IMR-90 (cell line): ENCODE measurements around the gene OSBPL3. TPM values are rescaled to one million over a fixed set of nuclear protein-coding genes. Genes with fewer than 3 reads are reported as not detected.
"Not testable (repeated sequence)": the region's sequence is repeated elsewhere in the genome, so short reads cannot be mapped to it uniquely, and the experiment has no call there.

ENCODE experiments used
- ATAC-seq: fragments of 200-7000 bp; cut with Tn5 transposase; 2 replicates; pipeline ENCODE4 v1.9.1; 2020; ENCODE audit warnings: low read depth, mild to moderate bottlenecking, moderate library complexity
- BruUV-seq: library from RNA; stranded (reverse); fragments of 400-500 nt; replicated peaks from 2 replicates; lab custom pipeline; 2021; lab: Mats Ljungman, UMichigan
- CTCF ChIA-PET: fragments of 300-600 bp; formaldehyde crosslinking; extraction: SDS; loops from one replicate; lab custom pipeline; 2021; ENCODE audit warnings: antibody characterized with exemption; lab: Yijun Ruan, JAX
- POLR2A ChIA-PET: fragments of 300-600 bp; sonication (Branson Sonifier 250); formaldehyde crosslinking; loops from one replicate; lab custom pipeline; 2022; ENCODE audit warnings: antibody characterized with exemption; ENCODE audit not compliant: unreplicated experiment; lab: Charles Lee
- DNase-seq: peaks from one replicate; pipeline ENCODE4 v3.0.0; 2013
- H2AFZ ChIP-seq: replicated peaks from 2 replicates; pipeline ENCODE3; 2013; ENCODE audit warnings: low read length, mild to moderate bottlenecking; ENCODE audit not compliant: poor library complexity
- H2AK5ac ChIP-seq: 2 replicates; pipeline ENCODE4 v1.6.1; 2013; ENCODE audit warnings: low read depth, low read length, inconsistent platforms
- H2AK9ac ChIP-seq: replicated peaks from 2 replicates; pipeline ENCODE3; 2013; ENCODE audit warnings: mild to moderate bottlenecking, low read depth, low read length, moderate library complexity; ENCODE audit not compliant: poor library complexity
- H2BK120ac ChIP-seq: 2 replicates; pipeline ENCODE4 v1.6.1; 2013; ENCODE audit warnings: low read depth, low read length, inconsistent platforms
- H2BK15ac ChIP-seq: 3 replicates; pipeline ENCODE4 v1.6.1; 2013; ENCODE audit warnings: low read depth, low read length, inconsistent platforms
- H2BK20ac ChIP-seq: 2 replicates; pipeline ENCODE4 v1.6.1; 2013; ENCODE audit warnings: low read depth, mild to moderate bottlenecking, inconsistent platforms, low read length, moderate library complexity
- H2BK5ac ChIP-seq: 2 replicates; pipeline ENCODE4 v1.6.1; 2013; ENCODE audit warnings: mild to moderate bottlenecking, low read depth, low read length, inconsistent platforms; ENCODE audit not compliant: poor library complexity, severe bottlenecking
- H3K14ac ChIP-seq: replicated peaks from 2 replicates; pipeline ENCODE4 v1.6.1; 2013; ENCODE audit warnings: low read depth, low read length, inconsistent platforms
- H3K18ac ChIP-seq: 2 replicates; pipeline ENCODE4 v1.6.1; 2013; ENCODE audit warnings: low read depth, low read length, control low read depth
- H3K23ac ChIP-seq: 2 replicates; pipeline ENCODE4 v1.6.1; 2013; ENCODE audit warnings: low read depth, low read length, inconsistent platforms
- H3K27ac ChIP-seq: 2 replicates; pipeline ENCODE4 v1.5.1; 2013; ENCODE audit warnings: mild to moderate bottlenecking, control low read depth, low read length; ENCODE audit not compliant: insufficient read depth
- H3K27me3 ChIP-seq: 2 replicates; pipeline ENCODE4 v1.6.1; 2013; ENCODE audit warnings: low read length; ENCODE audit not compliant: control insufficient read depth, insufficient read depth
- H3K36me3 ChIP-seq: 2 replicates; pipeline ENCODE4 v1.6.1; 2013; ENCODE audit warnings: low read length, mixed read lengths; ENCODE audit not compliant: control insufficient read depth, insufficient read depth
- H3K4ac ChIP-seq: 2 replicates; pipeline ENCODE4 v1.6.1; 2013; ENCODE audit warnings: low read depth, low read length, inconsistent platforms
- H3K4me1 ChIP-seq: 2 replicates; pipeline ENCODE4 v1.6.1; 2013; ENCODE audit warnings: low read length, mixed read lengths; ENCODE audit not compliant: control insufficient read depth, insufficient read depth
- H3K4me2 ChIP-seq: 2 replicates; pipeline ENCODE4 v1.6.1; 2013; ENCODE audit warnings: low read depth, mild to moderate bottlenecking, control low read depth, low read length, moderate library complexity
- H3K4me3 ChIP-seq: 2 replicates; pipeline ENCODE4 v1.5.1; 2013; ENCODE audit warnings: low read depth, mild to moderate bottlenecking, control low read depth, low read length, moderate library complexity; ENCODE audit not compliant: insufficient read depth
- H3K56ac ChIP-seq: 2 replicates; pipeline ENCODE4 v1.6.1; 2013; ENCODE audit warnings: low read length, inconsistent platforms; ENCODE audit not compliant: insufficient read depth; ENCODE audit errors: extremely low read depth
- H3K79me1 ChIP-seq, 2 experiments: 2 replicates each; pipeline ENCODE4 v1.6.1; 2013; ENCODE audit warnings: low read length in 2 of 2, inconsistent platforms in 1 of 2, low read depth in 1 of 2
- H3K9ac ChIP-seq: 2 replicates; pipeline ENCODE4 v1.6.1; 2013; ENCODE audit warnings: low read depth, low read length, control low read depth
- H3K9me1 ChIP-seq: 2 replicates; pipeline ENCODE4 v1.6.1; 2013; ENCODE audit warnings: low read length, inconsistent platforms; ENCODE audit not compliant: insufficient read depth
- H3K9me3 ChIP-seq: 2 replicates; pipeline ENCODE4 v1.6.1; 2013; ENCODE audit warnings: low read length; ENCODE audit not compliant: control insufficient read depth, insufficient read depth
- H4K20me1 ChIP-seq: 2 replicates; pipeline ENCODE4 v1.6.1; 2013; ENCODE audit warnings: low read length, inconsistent platforms; ENCODE audit not compliant: insufficient read depth
- H4K5ac ChIP-seq: 2 replicates; pipeline ENCODE4 v1.6.1; 2013; ENCODE audit warnings: mild to moderate bottlenecking, low read depth, low read length, control low read depth
- H4K8ac ChIP-seq, 2 experiments: 2 replicates each; pipeline ENCODE4 v1.6.1; 2013; ENCODE audit warnings: low read depth in 2 of 2, low read length in 2 of 2, control low read depth in 1 of 2, inconsistent platforms in 1 of 2
- H4K91ac ChIP-seq: 2 replicates; pipeline ENCODE4 v1.6.1; 2013; ENCODE audit warnings: low read depth, low read length, inconsistent platforms; ENCODE audit not compliant: insufficient read depth
- WGBS, 2 experiments: methylation state at CpG; one replicate each; pipeline versions ENCODE4 v1.1.5 to v1.1.7; 2013; ENCODE audit warnings: missing lambda C conversion rate in 2 of 2; ENCODE audit not compliant: insufficient read length in 1 of 2; ENCODE audit errors: extremely low coverage in 2 of 2; 5-methylcytosine and 5-hydroxymethylcytosine counted together
- dilution Hi-C: fragments of 300-500 bp; cut with HindIII; formaldehyde crosslinking; loops from one replicate; pipeline ENCODE4 v1.14.3; 2018; ENCODE audit warnings: low sequenced_read_pairs; ENCODE audit not compliant: unreplicated experiment
- in situ Hi-C: fragments of 300-500 bp; cut with MboI; formaldehyde crosslinking; loops from 3 replicates; pipeline ENCODE4 v1.14.3; 2019; ENCODE audit warnings: low sequenced_read_pairs, inconsistent platforms, mixed read lengths
- intact Hi-C: fragments of 100-400 bp; cut with micrococcal nuclease; formaldehyde crosslinking; loops from 2 replicates; pipeline ENCODE4 v1.10.0; 2022
- polyA plus RNA-seq, 3 experiments: library from polyadenylated mRNA; depleted of rRNA; stranded (reverse); fragments of >200 nt; gene quantifications; 2 replicates each; pipeline ENCODE4 v1.2.3, GENCODE V29; 2012; ENCODE audit warnings: low replicate concordance in 1 of 3
- total RNA-seq: library from RNA; depleted of rRNA; stranded (reverse); fragments of >200 nt; gene quantifications from 2 replicates; pipeline ENCODE4 v1.2.3, GENCODE V29; 2012

OSBPL3 gene
- total and polyA plus RNA-seq, 2 of the 4 experiments (the other 2 are of a cell fraction): 18.0 to 29.9 TPM

GRCh38 chr7:25012710-25013109, 32.7 kb upstream of the OSBPL3 start:
- POLR2A ChIA-PET, H3K27ac ChIP-seq, H3K9ac ChIP-seq: not testable (repeated sequence)

More at GRCh38 chr7:25012710-25013109, 32.7 kb upstream of the OSBPL3 start:
- WGBS, 2 experiments: no CpG with 5 or more reads among the region's 3 CpGs
- DNase-seq, H4K20me1 ChIP-seq, in situ Hi-C loops, H3K9me1 ChIP-seq, H3K4ac ChIP-seq, BruUV-seq, H4K5ac ChIP-seq, H3K23ac ChIP-seq, H3K9me3 ChIP-seq, H3K4me3 ChIP-seq, H4K91ac ChIP-seq, dilution Hi-C loops, ATAC-seq, H3K4me2 ChIP-seq, H3K56ac ChIP-seq, H4K8ac ChIP-seq, H3K18ac ChIP-seq, H2AFZ ChIP-seq, CTCF ChIA-PET, H3K14ac ChIP-seq, H2AK9ac ChIP-seq, H3K4me1 ChIP-seq, intact Hi-C loops, H3K36me3 ChIP-seq, H3K79me1 ChIP-seq, H3K27me3 ChIP-seq, H2AK5ac ChIP-seq: not testable (repeated sequence)
- peak overlapping the region; percentile 82 for H2BK5ac ChIP-seq
- H2BK15ac ChIP-seq: peak overlapping the region; percentile 78; the same call in 2 of the 3 replicates
- H2BK120ac ChIP-seq: peak overlapping the region; percentile 39; the same call in 1 of the 2 replicates
- H2BK20ac ChIP-seq: peak overlapping the region; percentile 27; the same call in 1 of the 2 replicates
